ENCODE measurements around the gene PPDPF.
"Not testable (repeated sequence)": the region's sequence is repeated elsewhere in the genome, so short reads cannot be mapped to it uniquely, and the experiment has no call there.

Gene PPDPF

DNA sequence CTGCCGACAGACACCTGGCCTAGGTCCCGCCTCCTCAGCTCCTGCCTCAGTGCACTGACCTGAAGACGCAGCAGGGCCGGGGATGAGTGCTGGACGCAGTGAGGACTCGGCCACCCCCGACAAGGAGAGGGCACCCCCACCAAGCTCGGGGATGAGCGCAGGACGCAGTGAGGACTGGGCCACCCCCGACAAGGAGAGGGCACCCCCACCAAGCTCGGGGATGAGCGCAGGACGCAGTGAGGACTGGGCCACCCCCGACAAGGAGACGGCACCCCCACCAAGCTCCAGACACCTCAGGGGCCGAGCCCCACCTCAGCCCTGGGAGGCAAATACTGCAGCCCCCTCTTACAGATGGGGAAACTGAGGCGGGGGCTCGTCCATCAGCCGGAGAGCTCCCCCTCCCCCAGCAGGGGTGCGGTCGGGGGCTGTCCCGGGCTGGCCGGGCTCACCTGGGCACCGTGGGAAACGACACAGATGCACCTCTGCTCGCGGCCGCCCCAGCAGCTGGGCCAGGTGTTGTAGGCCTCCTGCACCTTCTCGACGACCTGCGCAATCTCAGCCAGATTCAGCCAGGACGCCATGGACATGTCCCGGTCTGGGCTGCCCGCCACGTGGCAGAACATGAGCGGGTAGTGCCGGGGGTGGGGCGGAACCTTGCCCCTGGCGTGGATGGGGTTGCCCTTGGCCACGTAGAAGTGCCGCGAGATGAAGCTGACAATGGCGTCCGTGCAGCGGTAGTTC is 46.0 kb downstream of the PPDPF start:
- DNase-seq, result no peak

- DNase-seq, result no peak
These were observed 46.5 kb downstream of the PPDPF start for GRCh38 chr20:63567136-63567385.

GRCh38 chr20:63567386-63568169 is 47.0 kb downstream of the PPDPF start:
- DNase-seq, result peak; percentile 39 to 47

DNA sequence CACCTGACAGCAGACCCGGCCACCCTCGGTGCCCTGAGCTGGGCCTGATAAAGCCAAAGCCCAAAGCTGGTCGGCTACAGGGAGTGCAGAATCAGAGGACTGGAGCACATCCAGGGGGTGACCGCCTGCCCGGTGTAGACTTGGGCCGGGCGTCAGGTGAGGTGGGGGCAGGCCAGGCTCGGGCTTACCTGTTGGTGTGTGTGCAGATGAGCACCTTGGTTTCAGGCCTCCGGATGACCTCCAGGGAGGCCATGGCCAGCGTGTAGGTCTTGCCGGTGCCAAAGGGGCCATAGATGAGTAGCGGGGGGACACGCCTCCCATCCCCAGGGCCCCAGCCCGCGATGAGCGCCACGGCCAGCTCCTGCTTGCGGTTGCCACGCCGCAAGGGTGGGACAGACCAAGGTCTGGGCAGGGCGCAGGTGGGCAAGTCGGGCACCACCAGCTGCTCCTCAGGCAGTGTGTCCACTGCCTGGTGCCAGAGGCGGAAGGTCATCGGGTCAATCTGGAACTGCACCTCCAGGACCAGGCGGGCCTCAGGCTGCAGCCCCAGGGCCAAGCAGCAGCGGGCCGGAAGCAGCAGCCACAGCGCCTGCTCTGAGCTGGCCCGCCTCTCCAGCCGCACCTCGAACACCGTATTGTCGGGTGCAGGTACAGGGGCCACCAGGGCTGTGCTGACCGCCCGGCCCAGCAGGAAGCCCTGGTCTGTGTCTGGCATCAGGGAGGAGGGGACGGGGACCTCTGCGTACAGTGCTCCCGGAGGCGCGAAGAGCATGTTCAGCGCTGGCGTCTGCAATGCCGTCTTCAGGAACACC is 47.8 kb downstream of the PPDPF start:
- DNase-seq, result no peak

- DNase-seq, result no peak
These were observed 48.7 kb downstream of the PPDPF start for GRCh38 chr20:63568986-63569949.

DNA sequence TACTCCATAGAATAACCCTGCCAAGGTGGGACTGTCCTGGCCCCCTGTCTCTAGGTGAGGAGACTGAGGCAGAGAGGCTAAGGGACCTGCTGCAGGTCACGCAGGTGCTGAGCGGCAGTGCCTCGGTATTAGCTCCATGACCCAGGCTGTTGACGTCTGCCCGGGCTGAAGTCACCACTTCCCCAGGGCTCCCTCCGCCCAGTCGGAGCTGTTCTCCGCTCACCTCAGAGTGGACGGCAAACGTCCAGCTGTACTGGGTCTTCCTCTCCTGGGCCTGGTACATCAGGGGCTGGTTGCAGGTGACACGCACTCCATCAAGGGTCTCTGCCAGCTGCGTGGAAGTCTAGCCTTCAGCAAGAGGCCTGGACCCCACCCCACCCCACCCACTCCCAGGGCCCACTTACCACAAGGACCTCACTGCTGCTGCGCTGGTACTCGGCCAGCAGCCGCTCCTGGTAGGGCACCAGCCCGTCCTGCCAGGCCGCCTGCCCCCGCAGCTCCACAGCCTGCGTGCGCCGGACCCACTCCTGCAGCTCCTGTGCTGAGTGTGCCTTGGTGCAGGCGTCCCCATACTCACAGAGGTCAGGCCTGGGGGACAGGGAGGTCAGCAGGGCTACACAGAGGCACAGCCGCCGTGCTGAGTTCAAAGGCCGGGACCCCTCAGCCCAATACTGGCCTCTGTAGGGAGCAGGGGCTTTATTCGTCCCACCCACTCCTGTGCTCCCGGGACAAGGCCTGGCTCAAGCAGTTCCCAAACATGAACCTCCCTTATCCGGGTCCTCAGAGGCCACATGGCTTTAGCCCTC is 49.9 kb downstream of the PPDPF start:
- no peak for DNase-seq

DNA sequence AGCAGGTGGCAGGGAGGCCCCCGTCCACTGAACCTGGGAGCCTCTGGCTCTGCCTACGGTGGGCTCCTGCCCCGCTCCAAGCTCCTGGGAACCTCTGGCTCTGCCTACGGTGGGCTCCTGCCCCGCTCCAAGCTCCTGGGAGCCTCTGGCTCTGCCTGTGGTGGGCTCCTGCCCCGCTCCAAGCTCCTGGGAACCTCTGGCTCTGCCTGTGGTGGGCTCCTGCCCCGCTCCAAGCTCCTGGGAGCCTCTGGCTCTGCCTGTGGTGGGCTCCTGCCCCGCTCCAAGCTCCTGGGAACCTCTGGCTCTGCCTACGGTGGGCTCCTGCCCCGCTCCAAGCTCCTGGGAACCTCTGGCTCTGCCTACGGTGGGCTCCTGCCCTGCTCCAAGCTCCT is 50.5 kb downstream of the PPDPF start:
- not testable (repeated sequence) for DNase-seq

All from stimulated activated CD4-positive, alpha-beta T cell treated with anti-CD3 and anti-CD28 coated beads, Interleukin-2, amount 100 ng/mL, for 48 hours (primary cell).